ENCODE results near the gene FAM221A. TPM values are rescaled to one million over a fixed set of nuclear protein-coding genes. Genes with fewer than 3 reads are reported as not detected.

Gene FAM221A
- total and polyA plus RNA-seq, 9 of the 15 experiments (the other 6 are each of a cell fraction or from before 2014, with no cell fraction given), result not detected

DNA sequence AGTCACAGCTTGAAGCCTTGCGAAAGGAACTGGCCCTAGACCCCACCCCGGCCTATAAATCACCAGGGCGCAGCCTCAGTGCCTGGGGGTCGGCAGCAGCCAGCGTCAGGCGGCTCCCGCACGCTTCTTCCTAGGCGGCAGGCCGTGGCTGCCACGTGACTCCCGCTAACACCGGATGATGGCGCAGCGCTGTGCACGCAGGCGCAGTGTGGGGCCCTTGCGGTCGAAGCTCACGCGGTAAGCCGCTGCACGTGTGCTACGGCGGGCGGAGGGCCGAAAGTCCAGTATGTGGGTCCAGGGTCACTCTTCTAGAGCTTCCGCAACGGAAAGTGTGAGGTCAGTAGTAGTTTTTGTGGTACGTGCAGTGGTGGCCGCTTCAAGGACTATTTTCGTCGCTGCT lies 30.0 kb downstream of the FAM221A start, which contains the start of gene STK31 (continued):
- TF ChIP-seq, protein P1, sequence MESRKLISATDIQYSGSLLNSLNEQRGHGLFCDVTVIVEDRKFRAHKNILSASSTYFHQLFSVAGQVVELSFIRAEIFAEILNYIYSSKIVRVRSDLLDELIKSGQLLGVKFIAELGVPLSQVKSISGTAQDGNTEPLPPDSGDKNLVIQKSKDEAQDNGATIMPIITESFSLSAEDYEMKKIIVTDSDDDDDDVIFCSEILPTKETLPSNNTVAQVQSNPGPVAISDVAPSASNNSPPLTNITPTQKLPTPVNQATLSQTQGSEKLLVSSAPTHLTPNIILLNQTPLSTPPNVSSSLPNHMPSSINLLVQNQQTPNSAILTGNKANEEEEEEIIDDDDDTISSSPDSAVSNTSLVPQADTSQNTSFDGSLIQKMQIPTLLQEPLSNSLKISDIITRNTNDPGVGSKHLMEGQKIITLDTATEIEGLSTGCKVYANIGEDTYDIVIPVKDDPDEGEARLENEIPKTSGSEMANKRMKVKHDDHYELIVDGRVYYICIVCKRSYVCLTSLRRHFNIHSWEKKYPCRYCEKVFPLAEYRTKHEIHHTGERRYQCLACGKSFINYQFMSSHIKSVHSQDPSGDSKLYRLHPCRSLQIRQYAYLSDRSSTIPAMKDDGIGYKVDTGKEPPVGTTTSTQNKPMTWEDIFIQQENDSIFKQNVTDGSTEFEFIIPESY (CRISPR knock-in tag; IDR thresholded peaks at IDR 0.05), result peak; percentile 93
- TF ChIP-seq E2F6 (IDR thresholded peaks at IDR 0.05; ENCODE audit: borderline replicate concordance in 1 of 2, extremely low read depth in 1 of 2, insufficient read depth in 1 of 2, insufficient read length in 1 of 2, low read depth in 1 of 2, low read length in 1 of 2, poor library complexity in 1 of 2, severe bottlenecking in 1 of 2), result peak in 1 of 2 experiments; percentile 45
- TF ChIP-seq, protein P2, sequence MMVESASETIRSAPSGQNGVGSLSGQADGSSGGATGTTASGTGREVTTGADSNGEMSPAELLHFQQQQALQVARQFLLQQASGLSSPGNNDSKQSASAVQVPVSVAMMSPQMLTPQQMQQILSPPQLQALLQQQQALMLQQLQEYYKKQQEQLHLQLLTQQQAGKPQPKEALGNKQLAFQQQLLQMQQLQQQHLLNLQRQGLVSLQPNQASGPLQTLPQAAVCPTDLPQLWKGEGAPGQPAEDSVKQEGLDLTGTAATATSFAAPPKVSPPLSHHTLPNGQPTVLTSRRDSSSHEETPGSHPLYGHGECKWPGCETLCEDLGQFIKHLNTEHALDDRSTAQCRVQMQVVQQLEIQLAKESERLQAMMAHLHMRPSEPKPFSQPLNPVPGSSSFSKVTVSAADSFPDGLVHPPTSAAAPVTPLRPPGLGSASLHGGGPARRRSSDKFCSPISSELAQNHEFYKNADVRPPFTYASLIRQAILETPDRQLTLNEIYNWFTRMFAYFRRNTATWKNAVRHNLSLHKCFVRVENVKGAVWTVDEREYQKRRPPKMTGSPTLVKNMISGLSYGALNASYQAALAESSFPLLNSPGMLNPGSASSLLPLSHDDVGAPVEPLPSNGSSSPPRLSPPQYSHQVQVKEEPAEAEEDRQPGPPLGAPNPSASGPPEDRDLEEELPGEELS (CRISPR knock-in tag; IDR thresholded peaks at IDR 0.05; ENCODE audit: borderline replicate concordance), result no peak

All from K562 (cell line).